Pancreas (tissue), 10 donors: ENCODE data around the gene VAC14. TPM values are rescaled to one million over a fixed set of nuclear protein-coding genes. Genes with fewer than 3 reads are reported as not detected.
A peak's percentile ranks its signal among the peaks of the same experiment; 100 is the strongest.

Experiments
- ATAC-seq, 4 donors: fragments of 200-7000 bp; cut with Tn5 transposase; one replicate each; pipeline versions ENCODE4 v1.8.0 to v1.9.1; 2020; ENCODE audit warnings: mild to moderate bottlenecking in 4 of 4, moderate library complexity in 4 of 4
- DNase-seq, 6 donors: peaks; one replicate each; pipeline ENCODE4 v3.0.0-alpha.2; 2020
- FAIRE-seq: peaks from 2 replicates; lab custom pipeline; 2012; peaks lifted over from hg19 to GRCh38; lab: Jason Lieb, UNC
- H3K27ac ChIP-seq, 4 donors: fragments of 200-600 bp; sonication (generic); 1 replicate in 3 of 4; 2 replicates in 1 of 4; pipeline versions ENCODE4 v1.5.0 to v1.8.0; 2020
- H3K27me3 ChIP-seq, 4 donors: fragments of 200-600 bp; one replicate each; pipeline ENCODE4 v1.8.0; 2021
- H3K36me3 ChIP-seq, 3 donors: fragments of 200-600 bp; sonication (generic) in 1 of 3; one replicate each; pipeline versions ENCODE4 v1.5.0 to v1.8.0; 2020 to 2021
- H3K4me1 ChIP-seq, 3 donors: fragments of 200-600 bp; one replicate each; pipeline ENCODE4 v1.8.0; 2021
- H3K4me3 ChIP-seq, 4 donors: fragments of 200-600 bp; sonication (generic) in 2 of 4; one replicate each; pipeline versions ENCODE4 v1.5.0 to v1.8.0; 2020 to 2021
- H3K9me3 ChIP-seq, 4 donors: fragments of 200-600 bp; one replicate each; pipeline ENCODE4 v1.8.0; 2021
- CTCF ChIP-seq, 4 donors: fragments of 200-600 bp; sonication (generic) in 3 of 4; IDR thresholded peaks; one replicate each; pipeline versions ENCODE4 v1.5.0 to v1.8.0; 2021; ENCODE audit warnings: antibody characterized with exemption in 4 of 4
- WGBS, 2 donors: extraction: QIAGEN DNeasy Blood & Tissue Kit; methylation state at CpG; one replicate each; pipeline ENCODE4 v1.1.7; 2013; 5-methylcytosine and 5-hydroxymethylcytosine counted together
- intact Hi-C, 3 donors: fragments of 100-400 bp; cut with DNase I; formaldehyde crosslinking; loops; one replicate each; pipeline versions ENCODE4 v1.11.1 to v1.14.2; 2022
- polyA plus RNA-seq, 2 donors: library from polyadenylated mRNA; stranded (reverse); fragments of 200-250 nt; gene quantifications; one replicate each; pipeline ENCODE4 v1.2.3, GENCODE V29; 2013
- total RNA-seq, 6 donors: library from RNA; stranded (reverse); fragmentation: NEBNext Ultra II Directional in 4 of 6; extraction: Animal tissue kit (Norgen Biotek cat#: 25700) in 4 of 6; gene quantifications; one replicate each; pipeline versions ENCODE4 v1.2.1 to v1.2.4, GENCODE V29; 2021 to 2023
- donor health status: healthy with polysubstance abuse.
- donor health status: DM: no; HTN: no; CAD: no; lungs with moderate emphysema.
- donor health status: DM: no; HTN: no; CAD: no.
- donor health status: control.
- donor health status: control.
- donor health status: Bipolar disorder and iron deficiency.
- donor health status: DM: yes; HTN: yes; CAD: no.
- donor health status: DM: no; HTN: no; CAD: no.
- donor health status: DM: no; HTN: no; CAD: no.
- donor health status: DM: yes; HTN: yes; CAD: no.

VAC14 gene
- total and polyA plus RNA-seq, 8 donors, result 9.6 to 36.3 (median 14.9) TPM

GRCh38 chr16:70765491-70765890 is 35.5 kb downstream of the VAC14 start:
- DNase-seq (peak in 1 of 6 donors; percentile 24), FAIRE-seq (no peak), ATAC-seq (no peak)
- Histone ChIP-seq H3K4me3 (no peak overlapping the region), H3K9me3 (no peaks in the 10 kb centered on the region), H3K27ac (no peak overlapping the region), H3K4me1 (no peaks in the 10 kb centered on the region), H3K36me3 (peaks cover 0 to 15% (median 3%) of the 10 kb centered on the region in 3 donors), H3K27me3 (no peaks in the 10 kb centered on the region)
- TF ChIP-seq CTCF (IDR thresholded peaks at IDR 0.05), result no peak
- 89 to 92% methylated on average over 8 of the region's 8 CpGs for WGBS, 2 donors
- intact Hi-C loops, result no loop called here

GRCh38 chr16:70764632-70765031 is 36.3 kb downstream of the VAC14 start:
- no peak for ATAC-seq
- no peaks in the 10 kb centered on the region for H3K27me3 ChIP-seq
- no peak overlapping the region for H3K27ac ChIP-seq
- peaks cover 0 to 15% (median 3%) of the 10 kb centered on the region in 3 donors for H3K36me3 ChIP-seq
- 93 to 96% methylated on average over 10 of the region's 10 CpGs for WGBS, 2 donors
- intact Hi-C loops, result no loop called here
- no peaks in the 10 kb centered on the region for H3K4me1 ChIP-seq
- H3K4me3 ChIP-seq, result no peak overlapping the region
- TF ChIP-seq CTCF (IDR thresholded peaks at IDR 0.05), result no peak
- FAIRE-seq, result no peak
- no peak for DNase-seq
- H3K9me3 ChIP-seq, result no peaks in the 10 kb centered on the region

GRCh38 chr16:70760221-70760620 is 40.7 kb downstream of the VAC14 start:
- Histone ChIP-seq H3K27ac (no peak overlapping the region), H3K36me3 (peaks cover 0 to 19% (median 3%) of the 10 kb centered on the region in 3 donors), H3K4me1 (no peaks in the 10 kb centered on the region), H3K9me3 (no peaks in the 10 kb centered on the region), H3K4me3 (no peak overlapping the region), H3K27me3 (no peaks in the 10 kb centered on the region)
- DNase-seq (no peak), FAIRE-seq (no peak), ATAC-seq (no peak)
- no peak for TF ChIP-seq CTCF (IDR thresholded peaks at IDR 0.05)
- WGBS, 2 donors, result 75 to 78% methylated on average over 3 of the region's 3 CpGs
- intact Hi-C loops, result no loop called here

GRCh38 chr16:70759666-70760065 is 41.3 kb downstream of the VAC14 start:
- Histone ChIP-seq H3K36me3 (peaks cover 0 to 19% (median 3%) of the 10 kb centered on the region in 3 donors), H3K4me1 (no peaks in the 10 kb centered on the region), H3K27ac (no peak overlapping the region), H3K4me3 (no peak overlapping the region), H3K9me3 (no peaks in the 10 kb centered on the region), H3K27me3 (no peaks in the 10 kb centered on the region)
- ATAC-seq (no peak), FAIRE-seq (no peak), DNase-seq (no peak)
- intact Hi-C loops, result no loop called here
- no peak for TF ChIP-seq CTCF (IDR thresholded peaks at IDR 0.05)
- 95 to 96% methylated on average over 9 of the region's 9 CpGs for WGBS, 2 donors

GRCh38 chr16:70758786-70759185 is 42.2 kb downstream of the VAC14 start:
- WGBS, 2 donors, result 81 to 83% methylated on average over 10 of the region's 10 CpGs
- H3K4me1 ChIP-seq, result no peaks in the 10 kb centered on the region
- FAIRE-seq (no peak), DNase-seq (peak in 1 of 6 donors; percentile 34), ATAC-seq (no peak)
- intact Hi-C loops, result no loop called here
- H3K27me3 ChIP-seq, result no peaks in the 10 kb centered on the region
- H3K9me3 ChIP-seq, result no peaks in the 10 kb centered on the region
- peaks cover 0 to 19% (median 3%) of the 10 kb centered on the region in 3 donors for H3K36me3 ChIP-seq
- no peak overlapping the region for H3K27ac ChIP-seq
- TF ChIP-seq CTCF (IDR thresholded peaks at IDR 0.05), result no peak
- H3K4me3 ChIP-seq, result no peak overlapping the region
